Osteocyte (in vitro differentiated cells): ENCODE data around the gene TMEM41B. TPM values are rescaled to one million over a fixed set of nuclear protein-coding genes. Genes with fewer than 3 reads are reported as not detected.
"Not testable (repeated sequence)": the region's sequence is repeated elsewhere in the genome, so short reads cannot be mapped to it uniquely, and the experiment has no call there.

Experiments used
- DNase-seq: peaks from one replicate; pipeline ENCODE4 v3.0.0; 2021; ENCODE audit warnings: mixed read lengths; ENCODE audit not compliant: unreplicated experiment; ENCODE audit errors: extremely low spot score
- H3K27ac Mint-ChIP-seq: one replicate; pipeline ENCODE4 v1.8.0; 2021; ENCODE audit warnings: mild to moderate bottlenecking, mixed read lengths; ENCODE audit not compliant: unreplicated experiment
- H3K27me3 Mint-ChIP-seq: one replicate; pipeline ENCODE4 v1.8.0; 2021; ENCODE audit warnings: mixed read lengths; ENCODE audit not compliant: unreplicated experiment
- H3K36me3 Mint-ChIP-seq: one replicate; pipeline ENCODE4 v1.8.0; 2021; ENCODE audit warnings: mixed read lengths; ENCODE audit not compliant: unreplicated experiment
- H3K4me1 Mint-ChIP-seq: one replicate; pipeline ENCODE4 v1.8.0; 2021; ENCODE audit warnings: mixed read lengths; ENCODE audit not compliant: unreplicated experiment
- H3K4me3 Mint-ChIP-seq: one replicate; pipeline ENCODE4 v1.8.0; 2021; ENCODE audit warnings: mild to moderate bottlenecking, moderate library complexity, mixed read lengths; ENCODE audit not compliant: unreplicated experiment
- H3K9me3 Mint-ChIP-seq: one replicate; pipeline ENCODE4 v1.8.0; 2021; ENCODE audit warnings: mixed read lengths; ENCODE audit not compliant: unreplicated experiment
- CTCF ChIP-seq: fragments of 200-600 bp; sonication (generic); IDR thresholded peaks from 2 replicates; pipeline ENCODE4 v1.5.0; 2021; ENCODE audit warnings: antibody characterized with exemption, mild to moderate bottlenecking, moderate library complexity
- total RNA-seq: library from RNA; stranded (reverse); gene quantifications from 2 replicates; pipeline ENCODE4 v1.2.1, GENCODE V29; 2021

Gene TMEM41B
- total RNA-seq, 1 donor from 2014 or later = 32.3 TPM

DNA sequence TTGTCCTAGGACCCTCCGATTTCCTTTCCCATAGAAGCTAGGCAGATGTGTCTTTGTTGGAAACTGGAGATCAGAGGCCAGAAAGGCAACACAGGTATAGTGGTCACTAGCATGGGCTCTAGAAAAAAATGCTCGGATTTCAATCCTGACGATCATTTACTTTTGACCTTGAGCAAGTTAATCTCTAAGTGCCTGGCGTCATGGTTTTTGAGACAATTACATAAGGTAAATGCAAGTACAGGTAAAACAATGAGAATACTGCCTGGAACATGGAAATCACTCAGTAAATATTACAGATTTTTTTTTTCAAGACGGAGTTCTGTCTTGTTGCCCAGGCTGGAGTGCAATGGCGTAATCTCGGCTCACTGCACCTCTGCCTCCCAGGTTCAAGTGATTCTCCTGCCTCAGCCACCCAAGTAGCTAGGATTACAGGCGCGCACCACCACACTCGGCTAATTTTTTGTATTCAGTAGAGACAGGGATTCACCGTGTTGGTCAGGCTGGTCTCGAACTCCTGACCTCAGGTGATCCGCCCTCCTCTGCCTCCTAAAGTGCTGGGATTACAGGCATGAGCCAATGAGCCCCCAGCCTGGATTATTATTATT is 48.2 kb downstream of the TMEM41B start:
- Mint-ChIP-seq H3K27ac (peak overlapping the region; percentile 90), H3K9me3 (no peaks in the 10 kb centered on the region), H3K4me3 (peak overlapping the region; percentile 80), H3K36me3 (no peaks in the 10 kb centered on the region), H3K4me1 (peaks cover 37% of the 10 kb centered on the region), H3K27me3 (no peaks in the 10 kb centered on the region)
- TF ChIP-seq CTCF = no peak
- DNase-seq = no peak

GRCh38 chr11:9265211-9266131 is 48.9 kb downstream of the TMEM41B start, which contains the start of gene DENND5A:
Gene DENND5A (minus strand): TSS chr11:9265350. CDS start chr11:9265069, 281 bp downstream.
- no peak for TF ChIP-seq CTCF
- peak; percentile 93 for DNase-seq
- no peaks in the 10 kb centered on the region for H3K36me3 Mint-ChIP-seq
- H3K27me3 Mint-ChIP-seq = no peaks in the 10 kb centered on the region
- peaks cover 45% of the 10 kb centered on the region for H3K4me1 Mint-ChIP-seq
- no peaks in the 10 kb centered on the region for H3K9me3 Mint-ChIP-seq
- H3K27ac Mint-ChIP-seq = peak within 1 kb of the TSS; percentile 99
- peak within 1 kb of the TSS; percentile 99 for H3K4me3 Mint-ChIP-seq

DNA sequence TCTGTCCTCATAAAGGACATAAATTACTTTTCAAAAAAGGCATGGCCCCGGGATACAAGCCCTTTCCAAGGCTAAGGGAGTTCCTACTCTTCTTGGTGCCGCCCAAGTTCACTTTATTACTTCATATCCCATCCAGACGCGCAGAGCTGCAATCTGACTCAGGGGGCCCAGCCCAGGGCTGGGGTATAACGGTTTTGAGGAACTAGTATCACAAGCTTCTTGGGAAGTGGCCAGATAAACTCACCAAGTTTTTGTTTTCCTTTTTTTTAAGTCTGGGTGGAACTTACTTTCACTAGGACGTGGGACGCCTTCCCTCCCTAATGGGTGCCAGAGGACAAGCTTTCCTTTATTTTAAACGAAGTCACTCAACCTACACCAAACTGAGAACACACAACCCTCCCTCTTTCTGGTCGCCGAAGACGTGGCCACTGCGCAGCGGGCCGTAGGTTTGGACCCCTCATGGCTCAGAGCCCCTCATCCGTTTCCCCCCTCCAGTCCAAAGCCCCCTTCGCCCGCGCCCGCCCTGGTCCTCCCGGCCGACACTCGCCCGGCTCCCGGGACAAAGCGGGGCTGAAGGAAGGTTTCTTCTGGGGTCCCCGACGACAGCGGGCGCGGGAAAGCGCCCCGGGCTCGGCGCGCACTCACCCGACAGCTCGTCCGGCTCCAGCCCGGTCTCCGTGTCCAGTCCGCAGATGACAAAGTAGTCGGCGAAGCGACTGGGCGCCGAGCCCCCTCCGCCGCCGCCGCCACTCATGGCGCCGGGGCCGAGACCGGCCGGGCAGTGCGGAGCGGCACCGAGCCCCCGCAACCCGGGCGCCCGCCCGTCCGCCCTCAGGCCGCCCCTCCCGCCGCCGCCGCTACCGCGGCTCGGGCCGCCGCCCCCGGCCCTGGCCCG is 49.8 kb downstream of the TMEM41B start:
- Mint-ChIP-seq H3K27me3 (no peaks in the 10 kb centered on the region), H3K4me1 (peaks cover 48% of the 10 kb centered on the region), H3K9me3 (no peaks in the 10 kb centered on the region), H3K4me3 (peak overlapping the region; percentile 99), H3K27ac (peak overlapping the region; percentile 99), H3K36me3 (no peaks in the 10 kb centered on the region)
- DNase-seq = no peak
- TF ChIP-seq CTCF = no peak

DNA sequence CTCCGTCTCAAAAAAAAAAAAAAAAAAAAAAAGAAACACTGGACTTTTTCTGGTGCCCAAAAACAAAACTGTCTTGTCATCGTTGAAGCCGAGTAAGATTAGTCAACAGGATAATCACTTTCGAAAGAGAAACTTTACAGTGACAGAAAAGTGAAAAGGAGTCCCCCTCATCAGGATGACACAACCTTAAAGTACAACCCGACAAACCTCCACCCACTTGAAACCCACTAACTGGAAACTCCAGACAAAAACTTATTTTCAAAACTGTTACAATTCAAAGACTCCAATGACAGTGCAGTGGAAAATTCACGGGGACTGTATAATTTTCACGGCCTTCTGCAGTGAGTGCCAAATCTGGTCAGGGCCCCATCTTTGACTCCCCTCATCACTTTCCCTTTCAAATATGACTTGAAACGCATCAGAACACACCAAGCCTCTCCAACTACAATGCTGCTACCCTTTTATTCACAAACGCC is 50.5 kb downstream of the TMEM41B start:
- no peaks in the 10 kb centered on the region for H3K27me3 Mint-ChIP-seq
- H3K36me3 Mint-ChIP-seq = no peaks in the 10 kb centered on the region
- peak overlapping the region; percentile 99 for H3K27ac Mint-ChIP-seq
- TF ChIP-seq CTCF = no peak
- H3K4me1 Mint-ChIP-seq = peaks cover 45% of the 10 kb centered on the region
- no peaks in the 10 kb centered on the region for H3K9me3 Mint-ChIP-seq
- peak overlapping the region; percentile 99 for H3K4me3 Mint-ChIP-seq
- no peak for DNase-seq

DNA sequence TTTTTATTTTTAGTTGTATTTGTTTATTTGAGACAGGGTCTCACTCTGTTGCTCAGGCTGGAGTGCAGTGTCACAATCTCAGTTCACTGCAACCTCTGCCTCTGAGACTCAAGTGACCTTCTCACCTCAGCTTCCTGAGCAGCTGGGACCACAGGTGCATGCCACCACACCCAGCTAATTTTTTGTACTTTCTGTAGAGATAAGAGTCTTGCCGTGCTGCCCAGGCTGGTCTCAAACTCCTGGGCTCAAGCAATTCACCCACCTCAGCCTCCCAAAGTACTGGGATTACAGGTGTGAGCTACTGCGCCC is 53.6 kb downstream of the TMEM41B start:
- not testable (repeated sequence) for H3K4me3 Mint-ChIP-seq, H3K9me3 Mint-ChIP-seq, H3K27ac Mint-ChIP-seq, H3K36me3 Mint-ChIP-seq, H3K27me3 Mint-ChIP-seq, DNase-seq
- H3K4me1 Mint-ChIP-seq = peaks cover 45% of the 10 kb centered on the region
